ENCODE data around the gene NELL1.

GRCh38 chr11:20880094-20880493 lies 210.7 kb downstream of the NELL1 start:
- TF ChIP-seq CTCF (conservative IDR thresholded peaks at IDR 0.05; ENCODE audit: low read depth in 2 of 2) (no peak), CREB1 (CRISPR knock-in tag; IDR thresholded peaks at IDR 0.05; ENCODE audit: low read depth) (no peak), NANOG (IDR thresholded peaks at IDR 0.05; ENCODE audit: borderline replicate concordance) (no peak), REST (IDR thresholded peaks at IDR 0.05; ENCODE audit: unreplicated experiment) (no peak), POLR2AphosphoS5 (IDR thresholded peaks at IDR 0.05; ENCODE audit: low read depth) (no peak), EZH2 (IDR thresholded peaks at IDR 0.05; ENCODE audit: low read depth, unreplicated experiment) (no peak), EZH2phosphoT487 (IDR thresholded peaks at IDR 0.05; ENCODE audit: unreplicated experiment) (no peak)

Data from GM23338 (cell line).